Lower lobe of right lung (tissue), 2 donors: Measurements from ENCODE around the gene PHF21B. TPM values are rescaled to one million over a fixed set of nuclear protein-coding genes. Genes with fewer than 3 reads are reported as not detected.

Experiments
- ATAC-seq, 2 donors: fragments of 200-7000 bp; cut with Tn5 transposase; one replicate each; pipeline ENCODE4 v1.9.1; 2020 to 2022; ENCODE audit warnings: mild to moderate bottlenecking in 2 of 2, moderate library complexity in 2 of 2
- DNase-seq: peaks from one replicate; pipeline ENCODE4 v3.0.0-alpha.2; 2020
- H3K27ac ChIP-seq: fragments of 200-600 bp; one replicate; pipeline ENCODE4 v1.8.0; 2022
- H3K27me3 ChIP-seq: fragments of 200-600 bp; one replicate; pipeline ENCODE4 v1.8.0; 2022; ENCODE audit warnings: low read depth
- H3K36me3 ChIP-seq: fragments of 200-600 bp; one replicate; pipeline ENCODE4 v1.8.0; 2022; ENCODE audit warnings: mild to moderate bottlenecking
- H3K4me1 ChIP-seq: fragments of 200-600 bp; one replicate; pipeline ENCODE4 v1.8.0; 2022
- H3K4me3 ChIP-seq: fragments of 200-600 bp; one replicate; pipeline ENCODE4 v1.8.0; 2022; ENCODE audit warnings: mild to moderate bottlenecking
- H3K9me3 ChIP-seq: fragments of 200-600 bp; one replicate; pipeline ENCODE4 v1.8.0; 2022
- CTCF ChIP-seq: fragments of 200-600 bp; IDR thresholded peaks from one replicate; pipeline ENCODE4 v1.8.0; 2022; ENCODE audit warnings: antibody characterized with exemption, mild to moderate bottlenecking
- intact Hi-C: fragments of 100-400 bp; cut with DNase I; formaldehyde crosslinking; loops from one replicate; pipeline ENCODE4 v1.11.0; 2022
- total RNA-seq: library from RNA; stranded (reverse); fragmentation: NEBNext Ultra II Directional; extraction: Animal tissue kit (Norgen Biotek cat#: 25700); gene quantifications from one replicate; pipeline ENCODE4 v1.2.1, GENCODE V29; 2021
- donor health status: DM: no; HTN: yes; CAD: no; lungs with severe emphysema.

Gene PHF21B
- total RNA-seq, 1 donor from 2014 or later: not detected

GRCh38 chr22:44995715-44996114 lies 14.1 kb downstream of the PHF21B start:
- no peaks in the 10 kb centered on the region for H3K9me3 ChIP-seq
- H3K4me3 ChIP-seq: no peak overlapping the region
- H3K27ac ChIP-seq: no peak overlapping the region
- peaks cover 12% of the 10 kb centered on the region for H3K27me3 ChIP-seq
- no peaks in the 10 kb centered on the region for H3K4me1 ChIP-seq
- DNase-seq (no peak), ATAC-seq (no peak)
- no peaks in the 10 kb centered on the region for H3K36me3 ChIP-seq
- intact Hi-C loops: no loop called here
- no peak for TF ChIP-seq CTCF

- no peaks in the 10 kb centered on the region for H3K9me3 ChIP-seq
- no peaks in the 10 kb centered on the region for H3K36me3 ChIP-seq
- no peak overlapping the region for H3K4me3 ChIP-seq
- DNase-seq (no peak), ATAC-seq (no peak)
- peaks cover 12% of the 10 kb centered on the region for H3K27me3 ChIP-seq
- H3K4me1 ChIP-seq: no peaks in the 10 kb centered on the region
- H3K27ac ChIP-seq: no peak overlapping the region
- TF ChIP-seq CTCF: no peak
- intact Hi-C loops: no loop called here
These were observed 14.7 kb downstream of the PHF21B start for GRCh38 chr22:44995105-44995514.

- ATAC-seq (no peak), DNase-seq (no peak)
- H3K4me3 ChIP-seq: no peak overlapping the region
- TF ChIP-seq CTCF: no peak
- no peaks in the 10 kb centered on the region for H3K36me3 ChIP-seq
- intact Hi-C loops: no loop called here
- H3K27ac ChIP-seq: no peak overlapping the region
- no peaks in the 10 kb centered on the region for H3K9me3 ChIP-seq
- H3K27me3 ChIP-seq: peaks cover 11% of the 10 kb centered on the region
- H3K4me1 ChIP-seq: no peaks in the 10 kb centered on the region
These were observed 15.3 kb downstream of the PHF21B start for GRCh38 chr22:44994399-44995104.

- TF ChIP-seq CTCF: no peak
- no peaks in the 10 kb centered on the region for H3K4me1 ChIP-seq
- intact Hi-C loops: no loop called here
- H3K27ac ChIP-seq: no peak overlapping the region
- ATAC-seq (no peak), DNase-seq (no peak)
- H3K27me3 ChIP-seq: no peaks in the 10 kb centered on the region
- no peaks in the 10 kb centered on the region for H3K9me3 ChIP-seq
- H3K4me3 ChIP-seq: no peak overlapping the region
- no peaks in the 10 kb centered on the region for H3K36me3 ChIP-seq
These were observed 17.6 kb downstream of the PHF21B start for GRCh38 chr22:44992166-44992565.

GRCh38 chr22:44991218-44991617 lies 18.6 kb downstream of the PHF21B start:
- H3K27me3 ChIP-seq: no peaks in the 10 kb centered on the region
- intact Hi-C loops: no loop called here
- H3K36me3 ChIP-seq: no peaks in the 10 kb centered on the region
- no peak for TF ChIP-seq CTCF
- ATAC-seq (no peak), DNase-seq (no peak)
- no peak overlapping the region for H3K4me3 ChIP-seq
- no peaks in the 10 kb centered on the region for H3K9me3 ChIP-seq
- H3K27ac ChIP-seq: no peak overlapping the region
- H3K4me1 ChIP-seq: no peaks in the 10 kb centered on the region
